GM06990 (cell line): ENCODE results near the gene PRKCE.

Experiments
- DNase-seq: peaks from one replicate; pipeline ENCODE4 v3.0.0-alpha.2; 2011; ENCODE audit not compliant: insufficient read length; ENCODE audit errors: extremely low read depth
- H3K27me3 ChIP-seq: replicated peaks from 2 replicates; pipeline ENCODE4 v1.6.0; 2011; ENCODE audit warnings: low read length; ENCODE audit not compliant: control insufficient read depth, insufficient read depth
- H3K36me3 ChIP-seq: 2 replicates; pipeline ENCODE4 v1.5.1; 2011; ENCODE audit warnings: low read length; ENCODE audit not compliant: control insufficient read depth, insufficient read depth
- H3K4me3 ChIP-seq: replicated peaks from 2 replicates; pipeline ENCODE4 v1.5.1; 2011; ENCODE audit warnings: low read depth, mild to moderate bottlenecking, control low read depth, low read length
- TF ChIP-seq, protein P1 (sequence below): IDR thresholded peaks from 2 replicates; pipeline ENCODE4 v1.5.1; 2011; ENCODE audit warnings: low read length, control low read depth, mild to moderate bottlenecking, inconsistent platforms; ENCODE audit not compliant: insufficient read depth, poor library complexity, severe bottlenecking

Gene PRKCE

DNA sequence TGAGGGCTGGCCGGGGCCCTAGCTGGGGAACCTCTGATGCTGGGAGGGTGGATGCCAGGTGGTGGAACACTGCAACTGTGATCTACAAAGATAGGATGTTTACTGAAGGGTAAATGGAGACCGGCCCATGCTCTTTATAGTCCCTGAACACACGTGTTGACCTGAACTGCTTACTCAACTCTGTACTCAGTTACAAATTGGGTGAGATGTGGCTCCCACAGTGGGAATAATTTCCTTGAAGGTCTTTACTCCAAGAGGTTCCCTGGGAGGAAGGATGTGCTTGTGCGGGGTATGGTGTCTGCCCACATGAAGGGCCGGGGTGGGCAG lies 254.1 kb downstream of the PRKCE start:
- no peaks in the 10 kb centered on the region for H3K36me3 ChIP-seq

GRCh38 chr2:45907592-45907991 lies 256.1 kb downstream of the PRKCE start:
- Histone ChIP-seq H3K4me3 (no peak overlapping the region), H3K36me3 (no peaks in the 10 kb centered on the region), H3K27me3 (no peaks in the 10 kb centered on the region)
- TF ChIP-seq, protein P1, sequence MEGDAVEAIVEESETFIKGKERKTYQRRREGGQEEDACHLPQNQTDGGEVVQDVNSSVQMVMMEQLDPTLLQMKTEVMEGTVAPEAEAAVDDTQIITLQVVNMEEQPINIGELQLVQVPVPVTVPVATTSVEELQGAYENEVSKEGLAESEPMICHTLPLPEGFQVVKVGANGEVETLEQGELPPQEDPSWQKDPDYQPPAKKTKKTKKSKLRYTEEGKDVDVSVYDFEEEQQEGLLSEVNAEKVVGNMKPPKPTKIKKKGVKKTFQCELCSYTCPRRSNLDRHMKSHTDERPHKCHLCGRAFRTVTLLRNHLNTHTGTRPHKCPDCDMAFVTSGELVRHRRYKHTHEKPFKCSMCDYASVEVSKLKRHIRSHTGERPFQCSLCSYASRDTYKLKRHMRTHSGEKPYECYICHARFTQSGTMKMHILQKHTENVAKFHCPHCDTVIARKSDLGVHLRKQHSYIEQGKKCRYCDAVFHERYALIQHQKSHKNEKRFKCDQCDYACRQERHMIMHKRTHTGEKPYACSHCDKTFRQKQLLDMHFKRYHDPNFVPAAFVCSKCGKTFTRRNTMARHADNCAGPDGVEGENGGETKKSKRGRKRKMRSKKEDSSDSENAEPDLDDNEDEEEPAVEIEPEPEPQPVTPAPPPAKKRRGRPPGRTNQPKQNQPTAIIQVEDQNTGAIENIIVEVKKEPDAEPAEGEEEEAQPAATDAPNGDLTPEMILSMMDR = no peak
- DNase-seq = no peak

More for the DNA sequence above, 254.1 kb downstream of the PRKCE start:
- DNase-seq = no peak
- Histone ChIP-seq H3K27me3 (no peaks in the 10 kb centered on the region), H3K4me3 (no peak overlapping the region)
- TF ChIP-seq, protein P1 = no peak

DNA sequence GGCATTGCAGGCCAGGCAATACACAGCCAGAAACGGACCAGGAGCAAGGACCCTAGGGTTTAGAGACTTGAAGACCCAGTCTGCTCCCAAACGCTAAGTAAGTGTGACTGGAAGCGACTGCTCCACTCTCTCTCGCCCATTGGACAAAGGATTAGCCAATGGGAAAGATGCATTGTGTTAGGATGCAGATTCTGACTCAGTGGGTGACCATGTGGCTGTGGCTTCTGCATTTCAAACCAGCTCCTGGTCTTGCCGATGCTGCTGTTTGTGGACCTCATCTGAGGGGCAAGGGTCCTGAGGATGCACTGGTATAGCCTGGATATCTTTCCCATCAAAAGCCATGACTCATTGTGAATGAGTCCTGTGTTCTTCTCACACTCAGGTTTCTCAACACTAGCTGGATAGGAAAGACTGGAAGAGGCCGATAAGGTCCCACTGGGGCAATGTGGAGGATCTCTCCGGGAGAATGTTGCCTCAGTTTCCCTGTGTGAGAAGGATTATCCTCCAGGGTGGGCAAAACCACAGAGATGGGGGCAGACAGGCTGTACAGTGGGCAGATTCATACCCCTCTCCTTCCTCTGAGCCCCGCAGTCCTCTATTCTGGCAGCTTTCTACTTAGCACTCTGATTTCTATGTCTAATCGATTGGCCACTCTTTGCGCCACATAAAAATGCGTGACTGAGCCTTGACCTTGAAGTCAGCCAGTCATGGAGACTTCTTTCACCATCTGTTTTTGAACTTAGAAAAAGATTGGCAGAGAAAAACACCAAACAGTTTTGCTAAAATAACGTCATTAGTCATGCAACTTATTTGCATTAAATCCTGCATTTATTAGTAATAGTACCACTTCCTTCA lies 257.1 kb downstream of the PRKCE start:
- TF ChIP-seq, protein P1 = no peak
- Histone ChIP-seq H3K27me3 (no peaks in the 10 kb centered on the region), H3K36me3 (no peaks in the 10 kb centered on the region), H3K4me3 (no peak overlapping the region)
- DNase-seq = no peak

DNA sequence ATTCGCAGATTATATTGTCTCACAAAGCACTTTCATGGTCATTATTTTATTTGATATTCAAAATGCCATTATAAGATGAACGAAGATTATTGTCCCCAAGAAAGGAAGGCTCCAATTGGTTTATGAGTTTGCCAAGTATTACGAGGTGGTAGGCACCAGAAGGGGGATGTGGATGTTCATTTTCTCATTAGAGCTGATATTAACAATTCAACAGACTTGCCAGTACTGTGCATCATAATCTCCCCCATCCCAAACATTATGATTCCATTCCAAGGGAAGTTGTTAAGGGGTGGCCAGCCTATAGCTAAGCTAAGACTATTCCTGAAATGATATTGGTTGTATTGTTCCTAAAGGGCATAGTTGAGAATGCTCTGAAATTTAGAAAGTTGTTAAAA lies 257.7 kb downstream of the PRKCE start:
- TF ChIP-seq, protein P1 = no peak
- H3K27me3 ChIP-seq = no peaks in the 10 kb centered on the region
- no peak for DNase-seq
- H3K36me3 ChIP-seq = no peaks in the 10 kb centered on the region
- no peak overlapping the region for H3K4me3 ChIP-seq

GRCh38 chr2:45909677-45910191 lies 258.3 kb downstream of the PRKCE start:
- Histone ChIP-seq H3K36me3 (no peaks in the 10 kb centered on the region), H3K4me3 (no peak overlapping the region), H3K27me3 (no peaks in the 10 kb centered on the region)
- no peak for DNase-seq
- TF ChIP-seq, protein P1 = no peak
